PFSK-1 (cell line): Measurements from ENCODE around the gene JAK2.

Source experiments
- POLR2AphosphoS5 ChIP-seq: IDR thresholded peaks from 2 replicates; pipeline ENCODE4 v1.6.1; 2012; ENCODE audit warnings: low read depth, mild to moderate bottlenecking, control low read depth, low read length, moderate library complexity
- SIN3A ChIP-seq: IDR thresholded peaks from 2 replicates; pipeline ENCODE4 v1.6.1; 2012; ENCODE audit warnings: mild to moderate bottlenecking, low read length, moderate library complexity, borderline replicate concordance; ENCODE audit not compliant: insufficient read depth
- TAF1 ChIP-seq: IDR thresholded peaks from 2 replicates; pipeline ENCODE4 v1.6.1; 2012; ENCODE audit warnings: low read length, control low read depth, borderline replicate concordance; ENCODE audit not compliant: insufficient read depth
- TF ChIP-seq, protein P1 (sequence below), 2 experiments: IDR thresholded peaks; 2 replicates each; pipeline versions ENCODE4 v1.6.1 to v1.8.0; 2011 to 2012; ENCODE audit warnings: low read depth in 2 of 2, low read length in 2 of 2, control low read depth in 1 of 2, inconsistent platforms in 1 of 2, mild to moderate bottlenecking in 1 of 2, moderate library complexity in 1 of 2; ENCODE audit not compliant: insufficient read depth in 1 of 2

DNA sequence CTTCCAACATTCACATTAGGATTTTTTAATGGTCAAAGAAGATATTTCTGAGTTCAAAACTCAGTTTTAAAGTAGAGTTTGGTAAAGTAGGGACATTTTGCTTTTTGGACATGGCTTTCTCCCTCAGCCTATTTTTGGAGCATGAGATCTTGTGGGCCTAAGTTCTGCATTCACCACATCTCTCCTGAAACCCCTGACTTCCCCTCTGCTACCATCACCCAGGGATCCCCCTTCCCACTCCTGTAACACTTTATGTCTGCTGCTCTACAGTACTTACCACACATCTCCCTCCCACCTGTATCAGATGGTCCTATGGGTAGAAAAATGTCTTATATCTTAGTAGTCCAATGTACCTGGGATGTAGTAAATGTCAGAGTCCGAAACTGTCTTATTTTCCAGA, 48.2 kb upstream of the JAK2 start:
- TF ChIP-seq POLR2AphosphoS5 (no peak), SIN3A (no peak), TAF1 (no peak)
- TF ChIP-seq, protein P1, sequence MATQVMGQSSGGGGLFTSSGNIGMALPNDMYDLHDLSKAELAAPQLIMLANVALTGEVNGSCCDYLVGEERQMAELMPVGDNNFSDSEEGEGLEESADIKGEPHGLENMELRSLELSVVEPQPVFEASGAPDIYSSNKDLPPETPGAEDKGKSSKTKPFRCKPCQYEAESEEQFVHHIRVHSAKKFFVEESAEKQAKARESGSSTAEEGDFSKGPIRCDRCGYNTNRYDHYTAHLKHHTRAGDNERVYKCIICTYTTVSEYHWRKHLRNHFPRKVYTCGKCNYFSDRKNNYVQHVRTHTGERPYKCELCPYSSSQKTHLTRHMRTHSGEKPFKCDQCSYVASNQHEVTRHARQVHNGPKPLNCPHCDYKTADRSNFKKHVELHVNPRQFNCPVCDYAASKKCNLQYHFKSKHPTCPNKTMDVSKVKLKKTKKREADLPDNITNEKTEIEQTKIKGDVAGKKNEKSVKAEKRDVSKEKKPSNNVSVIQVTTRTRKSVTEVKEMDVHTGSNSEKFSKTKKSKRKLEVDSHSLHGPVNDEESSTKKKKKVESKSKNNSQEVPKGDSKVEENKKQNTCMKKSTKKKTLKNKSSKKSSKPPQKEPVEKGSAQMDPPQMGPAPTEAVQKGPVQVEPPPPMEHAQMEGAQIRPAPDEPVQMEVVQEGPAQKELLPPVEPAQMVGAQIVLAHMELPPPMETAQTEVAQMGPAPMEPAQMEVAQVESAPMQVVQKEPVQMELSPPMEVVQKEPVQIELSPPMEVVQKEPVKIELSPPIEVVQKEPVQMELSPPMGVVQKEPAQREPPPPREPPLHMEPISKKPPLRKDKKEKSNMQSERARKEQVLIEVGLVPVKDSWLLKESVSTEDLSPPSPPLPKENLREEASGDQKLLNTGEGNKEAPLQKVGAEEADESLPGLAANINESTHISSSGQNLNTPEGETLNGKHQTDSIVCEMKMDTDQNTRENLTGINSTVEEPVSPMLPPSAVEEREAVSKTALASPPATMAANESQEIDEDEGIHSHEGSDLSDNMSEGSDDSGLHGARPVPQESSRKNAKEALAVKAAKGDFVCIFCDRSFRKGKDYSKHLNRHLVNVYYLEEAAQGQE (IDR thresholded peaks at IDR 0.05; ENCODE audit: insufficient read depth in 1 of 2, low read depth in 2 of 2, low read length in 2 of 2) = no peak
